Inflammatory macrophage treated with lipopolysaccharide for 1 hour (primary cell): ENCODE measurements around the gene FAM227A.

ENCODE experiments used
- DNase-seq, 2 donors: peaks; one replicate each; pipeline ENCODE4 v3.0.0-alpha.2; 2020 to 2022

Gene FAM227A

DNA sequence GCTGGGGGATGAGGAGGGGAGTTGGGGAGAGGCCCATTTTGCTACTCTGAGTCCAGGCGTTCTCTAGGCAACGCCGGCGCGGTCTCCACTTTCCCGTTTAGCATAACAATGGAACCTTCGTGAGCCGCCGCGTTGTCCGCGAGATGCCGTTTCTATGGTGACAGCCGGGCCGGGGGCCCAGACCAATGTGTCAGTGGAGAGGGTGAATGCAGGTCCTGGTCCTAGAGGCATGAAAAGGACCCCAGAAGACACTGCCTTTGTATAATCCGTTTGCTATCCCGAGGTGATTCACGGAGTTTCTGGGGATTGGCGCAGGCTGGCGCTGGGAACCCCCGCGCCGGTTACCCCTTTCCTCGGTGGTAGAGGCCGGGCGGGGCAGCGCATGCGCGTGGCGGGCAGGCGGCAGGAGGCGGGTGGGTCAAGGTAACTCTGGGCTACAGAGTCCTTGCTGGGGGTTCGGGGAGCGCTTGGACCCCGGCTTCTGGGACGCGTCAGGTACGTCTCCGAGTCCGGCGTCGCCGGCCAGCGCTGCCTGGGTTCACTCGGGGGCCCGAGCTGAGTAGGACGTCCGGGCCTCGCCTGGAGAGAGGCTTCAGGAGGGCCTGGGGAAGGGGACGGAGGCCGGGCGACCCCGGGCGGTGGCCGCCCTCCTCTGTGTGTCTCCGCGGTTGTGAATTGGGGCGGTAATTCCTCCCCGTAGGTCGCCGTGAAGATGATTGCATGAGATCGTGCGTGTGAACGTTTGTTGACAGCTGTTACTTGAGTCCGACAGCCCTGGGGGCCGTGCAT, at the start of gene FAM227A, which contains the start of gene CBY1:
Gene FAM227A (minus strand): TSS at position 137 of the 789 bp plus-strand sequence. CDS start 6,224 bp downstream, outside the sequence.
Gene CBY1 (plus strand): TSS at position 383 of the 789 bp plus-strand sequence. CDS start 11,417 bp downstream, outside the sequence.
- peak; percentile 67 to 88 for DNase-seq

DNA sequence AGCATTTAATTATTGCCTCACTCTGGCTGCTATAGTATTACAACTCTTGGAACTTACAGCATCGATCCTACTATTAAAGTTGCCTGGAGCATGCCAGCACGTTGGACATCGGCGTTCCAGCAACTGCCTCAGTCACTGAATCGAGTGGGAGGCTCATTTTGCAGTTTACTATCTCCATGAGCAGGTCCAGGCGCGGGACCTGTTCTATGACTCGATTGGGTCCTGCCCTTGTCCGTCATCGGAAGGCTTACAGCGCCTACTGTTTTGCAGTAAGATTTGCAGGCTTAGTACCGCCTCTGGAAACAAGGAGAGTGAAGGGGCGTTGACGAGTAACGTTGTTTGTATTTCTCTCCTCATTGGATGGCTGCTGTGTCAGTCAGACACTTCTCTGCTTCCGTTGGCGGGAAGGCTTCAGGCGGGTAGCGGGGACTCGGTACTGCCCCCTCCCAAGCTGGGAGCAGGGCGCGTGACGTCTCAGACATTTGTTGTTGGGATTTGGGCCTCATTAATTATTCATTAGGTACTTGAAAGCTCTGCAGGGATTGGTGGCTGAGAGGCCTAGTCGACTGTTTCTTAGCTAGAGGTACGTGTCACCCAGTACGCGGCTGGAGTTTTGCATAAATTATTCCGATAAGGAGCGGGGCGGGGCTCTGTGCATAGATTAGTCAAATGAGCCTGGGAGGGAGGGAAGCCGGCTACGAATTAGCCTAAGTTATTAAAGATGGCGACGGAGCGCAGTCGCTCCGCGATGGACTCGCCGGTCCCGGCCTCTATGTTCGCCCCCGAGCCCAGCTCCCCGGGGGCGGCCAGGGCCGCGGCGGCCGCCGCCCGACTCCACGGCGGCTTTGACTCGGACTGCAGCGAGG, 49.3 kb upstream of the FAM227A start, which contains the start of gene GTPBP1:
Gene GTPBP1 (plus strand): TSS at position 710 of the 866 bp plus-strand sequence. CDS start 12 bp downstream, at position 722.
- peak; percentile 100 for DNase-seq

DNA sequence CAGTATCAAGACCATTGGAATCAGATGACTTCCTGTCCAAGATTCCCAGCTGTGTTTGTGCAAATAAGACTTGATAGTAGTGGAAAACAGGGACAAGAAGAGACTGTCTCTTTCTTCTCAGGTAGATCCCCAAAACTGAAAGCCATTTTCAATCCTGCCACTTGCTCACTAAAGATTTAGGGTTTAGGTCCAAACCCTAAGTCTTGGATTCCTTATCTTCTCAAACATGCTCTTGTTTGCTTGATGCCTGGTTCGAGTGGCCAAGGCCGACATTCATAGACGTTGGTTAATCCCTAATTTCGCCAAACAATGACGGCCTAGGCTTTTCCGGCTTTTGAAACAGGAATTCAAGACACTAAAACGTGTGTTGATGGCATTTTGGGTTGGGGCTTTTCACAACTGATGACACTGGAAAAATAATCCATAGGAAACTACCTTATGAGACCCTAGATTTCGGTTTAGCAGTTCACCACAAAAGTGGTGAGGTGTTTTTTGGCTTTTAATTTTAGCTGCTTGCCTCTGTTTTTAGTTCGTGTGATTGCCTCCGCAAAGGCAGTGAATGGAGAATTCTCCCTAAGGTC, 48.6 kb upstream of the FAM227A start:
- peak in 1 of 2 donors; percentile 14 for DNase-seq

DNA sequence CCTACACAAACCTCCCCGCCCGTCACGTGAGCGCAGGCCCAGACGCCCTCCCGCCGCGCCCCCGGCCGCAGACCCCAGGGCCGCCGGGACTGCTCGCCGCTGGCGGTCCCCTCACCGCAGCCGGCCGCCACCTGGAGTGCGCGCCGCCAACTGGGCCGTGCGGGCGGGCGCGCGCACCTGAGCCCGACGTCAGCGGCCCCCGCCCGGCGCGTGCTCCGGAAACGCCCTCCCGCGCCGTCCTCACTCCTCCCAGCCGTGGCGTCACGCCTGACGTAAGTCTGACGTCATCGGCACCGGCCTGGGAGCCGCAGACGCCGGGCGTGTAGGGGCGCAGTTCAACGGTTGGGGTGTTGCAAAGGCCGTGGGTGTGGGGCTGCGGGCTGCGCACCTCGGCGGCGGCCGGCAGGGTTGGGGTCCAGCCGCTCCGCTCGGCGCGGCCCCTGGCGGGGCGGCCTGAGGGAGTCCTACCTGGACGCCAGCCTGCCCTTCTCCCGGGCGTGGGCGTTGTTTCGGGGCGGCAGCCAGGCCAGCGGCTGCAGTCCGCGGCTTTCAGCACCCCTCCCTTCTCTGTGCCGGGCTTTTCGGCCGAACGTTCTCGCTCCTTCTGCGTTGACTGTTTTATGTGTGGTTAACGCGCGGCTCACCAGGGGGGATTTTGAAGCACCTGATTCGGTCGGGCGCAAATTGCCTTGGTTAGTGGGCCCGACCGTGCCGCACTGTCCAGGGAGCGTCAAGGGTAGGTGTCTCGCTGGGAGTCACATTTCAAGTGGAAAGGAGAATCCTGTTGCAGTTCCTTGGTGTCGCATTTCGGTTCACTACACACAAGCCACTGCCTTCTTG, 44.8 kb upstream of the FAM227A start, which contains the start of gene JOSD1:
Gene JOSD1 (minus strand): TSS at position 155 of the 840 bp plus-strand sequence. CDS start 956 bp downstream, outside the sequence.
- DNase-seq = peak; percentile 91 to 98

DNA sequence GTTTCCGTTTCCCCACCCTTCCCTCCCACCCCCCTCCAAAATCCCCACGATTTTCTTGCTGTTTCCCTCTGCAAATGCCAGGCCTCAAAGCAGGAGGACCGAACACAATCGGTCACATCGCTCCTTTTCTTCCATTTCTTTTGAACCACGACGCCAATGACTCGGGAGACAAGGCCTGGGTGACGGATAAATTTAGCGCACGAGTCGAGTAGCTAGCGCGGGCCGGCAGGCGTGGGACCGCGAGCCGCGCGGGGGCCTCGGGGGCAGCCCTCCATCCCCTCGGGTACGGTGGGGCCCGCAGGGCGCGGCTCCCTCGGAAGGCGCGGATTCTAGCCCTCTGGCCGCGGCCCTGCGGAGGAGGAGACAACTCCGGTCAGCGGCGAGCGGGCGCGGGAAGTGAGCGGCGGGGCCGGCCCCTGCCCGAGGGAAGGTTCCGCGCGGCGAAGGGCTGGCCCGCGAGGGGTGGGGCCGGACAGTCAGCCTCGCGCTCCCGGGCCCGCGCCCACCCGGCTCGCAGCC, 44.1 kb upstream of the FAM227A start:
- peak; percentile 70 to 77 for DNase-seq

DNA sequence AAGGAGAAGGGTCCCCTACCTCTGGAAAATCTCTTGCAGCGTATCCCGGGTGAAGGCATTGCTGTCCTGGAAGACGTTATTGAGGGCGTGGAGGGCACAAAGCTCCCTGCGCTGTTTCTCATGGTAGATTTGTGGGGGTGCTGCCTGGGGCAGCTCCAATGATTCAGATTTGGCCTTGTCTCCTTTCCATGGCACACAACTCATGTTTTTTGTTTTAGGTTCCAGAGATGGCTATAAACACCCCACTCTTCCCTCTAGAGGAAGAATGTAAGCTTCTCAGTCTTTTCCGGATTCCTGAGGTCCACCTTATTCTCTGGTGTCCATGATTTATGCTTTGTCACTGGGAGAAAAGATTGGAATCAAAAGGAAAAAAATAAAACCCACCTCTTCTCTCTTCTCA, 43.6 kb upstream of the FAM227A start:
- no peak for DNase-seq

DNA sequence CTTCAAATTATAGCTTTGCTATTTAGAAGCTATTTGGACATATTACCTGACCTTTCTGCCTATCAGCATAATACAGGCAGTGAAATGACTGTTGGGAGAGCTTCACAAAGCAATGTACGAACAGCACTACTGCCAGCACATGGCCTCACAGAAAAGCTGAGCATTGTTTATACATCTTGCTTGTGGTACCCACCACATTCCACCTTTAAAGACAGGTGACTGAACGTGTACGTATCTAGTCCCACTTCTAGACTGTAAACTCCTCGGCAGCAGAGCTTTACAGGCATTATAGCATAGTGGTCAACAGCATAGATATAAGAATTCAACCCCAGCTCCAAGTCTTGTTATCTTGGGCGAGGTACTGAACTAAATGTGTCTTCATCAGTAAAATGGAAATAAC, 43.0 kb upstream of the FAM227A start:
- no peak for DNase-seq

DNA sequence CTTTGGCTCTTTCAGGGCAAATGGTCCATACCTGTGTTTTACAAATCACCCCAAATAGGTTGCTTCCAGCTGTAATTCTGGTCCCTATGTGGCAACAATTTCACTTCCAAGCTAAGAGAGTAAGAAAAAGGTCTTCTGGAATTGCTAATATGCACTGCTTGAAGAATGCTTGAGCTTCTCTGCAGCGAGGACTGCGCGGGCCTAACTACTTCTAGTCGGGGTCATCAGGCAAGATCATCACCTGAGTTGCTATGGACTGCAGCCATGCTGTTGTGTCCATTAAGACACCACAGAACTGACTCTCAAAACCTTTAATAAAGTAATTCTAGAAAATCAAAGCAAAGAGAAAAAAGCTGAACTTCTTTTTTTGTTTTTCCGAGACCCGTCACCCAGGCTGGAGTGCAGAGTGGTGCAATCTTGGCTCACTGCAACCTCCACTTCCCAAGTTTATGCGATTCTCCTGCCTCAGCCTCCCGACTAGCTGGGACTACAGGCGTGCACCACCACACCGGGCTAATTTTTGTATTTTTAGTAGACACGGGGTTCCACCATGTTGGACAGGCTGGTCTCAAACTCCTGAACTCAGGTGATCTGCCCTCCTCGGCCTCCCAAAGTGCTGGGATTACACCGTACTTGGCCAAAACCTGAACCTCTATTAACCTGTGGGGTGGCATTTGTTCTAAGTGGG, 42.4 kb upstream of the FAM227A start:
- no peak for DNase-seq

DNA sequence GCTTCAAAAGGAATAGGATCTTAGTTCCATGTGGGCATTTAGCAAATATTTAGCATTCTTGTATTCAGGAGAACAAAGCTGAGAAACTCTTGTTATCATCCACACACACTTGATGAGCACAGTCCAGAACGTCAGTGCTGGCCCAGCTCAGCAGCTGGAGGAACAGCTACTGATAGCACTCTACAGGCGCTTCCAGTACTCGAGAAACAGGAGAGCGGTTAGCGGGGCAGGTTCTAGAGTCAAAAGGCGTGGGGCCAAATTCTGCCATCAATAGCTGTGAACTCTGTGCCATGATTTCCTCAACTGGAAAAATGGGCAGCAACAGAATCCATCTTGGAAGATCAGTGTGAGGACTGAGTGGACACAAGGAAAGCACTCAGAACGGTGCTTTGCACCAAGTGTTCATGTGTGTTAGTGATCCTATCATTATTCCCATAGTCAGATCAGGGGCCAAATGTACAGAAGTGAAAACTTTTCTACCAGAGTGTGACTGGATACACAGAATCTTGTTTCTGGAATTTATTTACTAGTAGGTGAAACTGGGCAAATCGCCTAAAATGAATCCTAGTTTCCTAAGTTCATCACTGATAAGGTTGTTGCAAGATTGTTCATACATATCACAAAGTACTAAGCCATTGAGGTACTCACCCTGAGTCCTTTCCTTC, 41.4 kb upstream of the FAM227A start:
- DNase-seq = no peak

DNA sequence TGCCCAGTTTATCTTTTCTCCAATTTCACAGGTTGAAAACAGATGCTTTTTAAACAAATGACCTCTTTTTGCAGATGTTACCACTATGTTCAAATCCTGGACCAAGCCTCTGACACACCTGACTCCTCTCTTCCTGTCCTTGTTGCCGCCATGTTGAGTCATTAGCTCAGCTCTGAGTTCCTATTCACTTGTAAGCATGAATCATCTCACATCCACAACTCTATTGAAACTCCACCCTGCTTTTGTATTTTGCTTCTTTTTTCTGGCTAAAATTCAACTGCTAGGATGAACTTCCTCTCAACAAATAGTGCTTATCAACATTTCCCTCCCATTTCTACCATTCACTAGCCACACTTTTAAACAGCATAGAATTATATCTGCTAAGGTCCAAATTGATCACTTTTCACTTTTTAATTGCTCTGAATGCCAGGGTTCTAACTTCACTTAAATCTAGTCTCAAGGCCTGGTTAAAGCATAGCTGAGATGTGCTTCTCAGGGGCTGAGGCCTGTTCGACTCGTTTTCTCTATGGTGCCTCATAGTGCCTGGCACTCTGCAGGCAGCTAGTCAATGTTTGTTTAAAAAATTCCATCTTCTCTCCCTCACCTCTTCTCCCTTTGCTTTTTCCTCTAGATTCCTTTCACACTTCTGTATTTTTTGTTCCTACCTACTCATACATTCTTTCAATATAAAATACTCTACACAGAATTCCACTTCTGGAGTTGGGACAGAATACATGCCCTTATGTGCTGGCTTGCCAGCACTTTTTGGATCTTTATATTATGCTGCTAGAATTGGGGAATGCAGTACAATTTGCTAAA, 40.6 kb upstream of the FAM227A start:
- DNase-seq = peak; percentile 58 to 65

DNA sequence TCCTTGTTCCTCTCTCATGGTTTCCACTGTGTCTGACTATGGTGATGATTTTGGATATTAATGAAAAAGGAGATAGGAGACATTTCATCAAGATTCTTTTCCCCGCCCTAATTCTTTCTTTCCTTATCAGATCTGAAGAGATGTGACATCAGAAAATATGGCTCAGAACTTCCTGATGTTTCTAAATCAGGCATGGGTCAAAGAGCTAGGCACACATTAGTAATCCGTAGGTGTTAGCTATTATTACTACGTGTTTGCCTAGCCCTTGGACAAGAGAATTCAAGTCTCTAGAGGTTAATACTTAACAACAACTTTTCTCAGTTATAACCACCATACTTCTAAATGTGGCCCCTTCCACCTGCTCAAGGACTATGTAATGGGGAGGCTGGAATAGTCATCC, 38.7 kb upstream of the FAM227A start:
- DNase-seq = peak; percentile 27 to 51

DNA sequence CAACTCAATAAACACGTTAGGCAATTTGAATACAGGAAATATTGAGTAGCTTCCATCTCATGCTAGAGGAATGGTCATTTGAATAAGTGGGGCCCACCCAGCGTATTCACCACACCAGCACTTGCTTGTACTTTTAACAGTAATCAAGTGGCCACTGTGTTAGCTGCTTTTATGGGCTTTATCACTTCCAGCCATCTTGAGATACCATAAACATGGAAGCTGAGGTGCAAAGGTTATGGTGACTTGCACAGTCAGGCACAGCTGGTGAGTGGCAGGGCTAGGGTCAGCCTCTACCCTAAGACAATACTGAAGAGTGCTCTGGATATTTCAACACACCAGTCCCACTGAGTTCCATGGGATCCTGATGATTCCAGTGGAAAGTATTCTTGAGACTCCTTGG, 37.9 kb upstream of the FAM227A start:
- no peak for DNase-seq

DNA sequence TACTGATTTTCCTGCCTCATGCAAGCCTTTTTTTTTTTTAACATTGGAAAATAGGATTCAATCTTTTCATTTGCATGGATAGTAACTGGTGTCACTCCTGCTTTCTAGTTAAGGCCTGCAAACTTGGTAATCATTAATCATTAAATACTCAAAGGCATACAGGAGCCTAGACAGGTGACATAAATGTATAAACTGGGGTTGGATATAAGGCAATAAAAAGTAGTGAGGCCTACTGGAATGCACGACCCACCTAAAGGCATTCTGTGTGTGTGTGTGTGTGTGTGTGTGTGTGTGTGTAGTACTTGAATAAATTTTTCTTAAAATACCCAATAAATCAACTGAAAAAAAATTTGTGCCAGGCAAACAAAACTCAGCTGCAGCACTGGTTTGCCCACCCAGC, 33.5 kb upstream of the FAM227A start:
- no peak for DNase-seq

DNA sequence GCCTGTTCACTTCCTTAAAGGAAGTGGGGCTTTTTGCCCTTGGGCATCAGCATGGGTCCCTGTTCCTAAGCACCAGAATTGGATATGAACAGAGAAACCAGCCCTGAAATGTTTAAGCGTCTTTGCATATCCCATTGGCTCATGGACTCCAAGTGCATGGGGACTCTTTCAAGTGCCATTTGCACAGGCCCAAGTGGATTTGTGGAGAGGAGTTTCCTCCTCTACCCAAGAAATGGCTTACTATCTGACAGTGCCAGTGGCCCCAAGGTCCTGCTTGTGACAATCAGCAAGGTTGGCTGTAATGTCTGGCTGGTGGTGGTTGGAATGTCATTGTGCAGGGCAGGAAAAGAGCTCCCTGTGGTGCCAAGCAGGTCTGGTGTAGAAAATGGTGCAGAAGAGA, 29.6 kb upstream of the FAM227A start:
- DNase-seq = no peak

DNA sequence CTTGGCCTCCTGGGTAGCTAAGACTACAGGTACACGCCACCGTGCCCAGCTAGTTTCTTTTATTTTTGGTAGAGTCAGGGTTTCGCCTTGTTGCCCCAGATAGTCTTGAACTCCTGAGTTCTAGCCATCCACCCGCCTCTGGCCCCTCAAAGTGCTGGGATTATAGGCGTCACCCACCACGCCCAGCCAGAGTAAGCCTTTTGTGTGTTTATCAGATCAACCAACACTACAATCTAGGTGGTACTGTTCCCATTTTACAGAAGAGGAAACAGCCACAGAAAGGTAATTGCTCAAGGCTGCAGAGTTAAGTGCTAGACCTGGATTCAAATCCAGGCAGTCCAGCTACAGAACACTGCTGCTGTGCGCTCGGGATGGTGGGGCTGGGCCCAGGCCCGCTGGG, 28.7 kb upstream of the FAM227A start:
- no peak for DNase-seq

DNA sequence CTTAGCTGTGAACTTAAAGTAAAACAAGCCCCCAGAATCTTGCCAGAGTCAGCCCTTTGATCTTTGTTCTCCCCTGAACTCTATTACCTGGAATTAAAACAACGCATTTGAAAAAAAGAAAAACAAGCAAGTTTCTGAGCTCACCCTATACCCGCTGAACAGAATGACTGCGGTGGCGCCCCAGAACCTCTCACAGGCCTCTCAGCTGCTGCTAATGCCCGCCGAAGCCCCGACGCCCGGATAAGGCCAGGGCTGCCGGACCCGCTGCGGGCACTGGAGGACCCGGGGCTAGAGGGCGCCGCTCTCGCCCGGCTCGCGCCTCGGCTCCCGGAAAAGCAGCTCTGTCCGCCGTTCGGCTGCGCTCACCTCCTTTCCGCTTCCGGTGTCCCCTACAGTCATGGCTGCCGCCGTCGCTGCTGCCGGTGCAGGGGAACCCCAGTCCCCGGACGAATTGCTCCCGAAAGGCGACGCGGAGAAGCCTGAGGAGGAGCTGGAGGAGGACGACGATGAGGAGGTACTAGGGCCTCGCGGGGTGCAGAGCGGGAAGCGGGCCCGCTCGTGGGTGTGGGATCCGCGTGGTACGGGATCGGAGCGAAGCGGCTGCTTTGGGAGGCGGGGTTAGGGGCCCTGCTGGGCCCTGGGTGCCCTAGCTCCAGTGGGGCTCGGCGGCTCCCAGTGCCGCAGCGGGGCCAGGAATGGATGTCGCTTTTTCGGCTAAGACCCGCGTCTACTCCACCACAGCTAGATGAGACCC, 25.6 kb upstream of the FAM227A start, which contains the start of gene TOMM22:
Gene TOMM22 (plus strand): TSS at position 376 of the 754 bp plus-strand sequence. CDS start 22 bp downstream, at position 398.
- peak; percentile 84 to 93 for DNase-seq

DNA sequence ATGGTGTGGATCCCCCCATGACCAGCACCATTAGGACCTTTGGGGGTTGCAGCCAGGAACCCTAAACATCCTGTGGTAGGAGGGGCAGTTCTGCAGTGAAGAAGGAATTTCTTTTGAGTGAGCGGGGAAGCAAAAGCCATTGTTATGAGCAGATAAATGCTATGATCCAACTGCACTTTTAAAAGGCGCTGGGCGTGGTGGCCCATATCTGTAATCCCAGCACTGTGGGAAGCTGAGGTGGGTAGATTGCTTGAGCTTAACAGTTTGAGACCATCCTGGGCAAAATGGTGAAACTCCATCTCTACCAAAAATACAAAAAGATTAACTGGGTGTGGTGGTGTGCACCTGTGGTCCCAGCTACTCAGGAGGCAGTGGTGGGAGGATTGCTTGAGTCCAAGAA, 19.6 kb upstream of the FAM227A start:
- DNase-seq = no peak

DNA sequence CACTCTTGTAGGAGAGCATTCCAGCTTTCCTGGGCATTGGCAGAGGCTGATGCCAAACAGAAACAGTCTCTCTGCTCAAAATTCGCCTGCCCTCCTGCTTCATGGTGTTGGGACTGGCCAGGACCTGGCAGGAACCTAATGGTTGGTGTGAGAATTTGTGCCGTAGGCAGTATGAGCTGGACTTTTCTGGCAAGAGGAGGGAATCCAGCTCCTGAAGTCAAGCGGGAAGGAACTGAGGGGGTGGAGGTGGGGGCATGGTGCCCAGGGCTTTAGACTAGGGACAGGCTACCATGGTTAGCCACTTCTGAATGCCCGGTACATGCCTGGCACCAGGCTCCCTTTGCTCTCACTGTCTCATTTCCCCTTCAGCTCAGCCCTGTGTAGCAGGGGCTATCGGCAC, 18.7 kb upstream of the FAM227A start:
- DNase-seq = no peak
